HG02938 (cell line): Measurements from ENCODE around the gene NAA10.

ENCODE experiments used
- ATAC-seq: cut with Tn5 transposase; IDR thresholded peaks from one replicate; pipeline ENCODE4 v1.9.1; 2021; ENCODE audit warnings: mild to moderate bottlenecking, moderate library complexity; ENCODE audit not compliant: unreplicated experiment

The NAA10 gene

GRCh38 chrX:153911798-153912197 is 23.0 kb downstream of the NAA10 start:
- no peak for ATAC-seq

DNA sequence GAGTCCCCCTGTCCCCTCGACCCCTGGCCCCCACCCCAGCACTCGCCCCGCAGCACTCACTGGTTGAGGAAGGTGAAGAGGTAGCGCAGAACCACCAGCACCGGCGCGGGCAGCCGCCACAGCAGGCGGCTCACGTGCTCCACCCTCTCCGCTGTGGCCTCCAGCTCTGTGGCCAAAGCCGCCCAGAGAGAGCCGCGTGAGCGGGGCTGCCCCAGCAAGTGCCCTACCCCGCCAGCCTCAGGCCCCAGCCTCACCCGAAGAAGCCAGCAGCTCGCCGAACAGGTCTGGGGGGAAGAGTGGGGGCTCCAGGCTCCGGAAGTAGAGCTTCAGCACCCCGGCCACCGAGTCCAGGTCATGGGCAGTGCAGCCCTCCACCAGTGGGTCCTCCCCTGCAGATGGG is 24.4 kb downstream of the NAA10 start:
- ATAC-seq, result no peak

DNA sequence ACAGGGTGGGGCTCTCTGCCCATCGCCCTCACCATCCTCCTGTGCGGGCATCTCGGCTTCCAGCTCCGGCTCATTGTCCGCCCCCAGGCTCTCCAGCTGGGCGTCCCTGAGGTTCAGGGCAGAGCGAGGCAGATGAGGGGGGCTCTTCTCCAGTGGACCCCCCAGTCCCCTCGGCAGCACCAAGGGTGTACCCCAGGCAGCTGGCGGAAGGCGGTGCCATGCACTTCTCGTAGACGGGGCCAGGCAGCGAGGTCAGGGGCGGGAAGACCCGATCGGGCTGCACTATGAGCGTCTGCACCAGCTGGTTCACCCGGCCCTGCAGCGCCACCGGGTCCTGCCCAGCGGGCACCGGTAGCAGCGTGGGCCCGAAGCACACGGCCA is 24.9 kb downstream of the NAA10 start:
- ATAC-seq, result no peak

DNA sequence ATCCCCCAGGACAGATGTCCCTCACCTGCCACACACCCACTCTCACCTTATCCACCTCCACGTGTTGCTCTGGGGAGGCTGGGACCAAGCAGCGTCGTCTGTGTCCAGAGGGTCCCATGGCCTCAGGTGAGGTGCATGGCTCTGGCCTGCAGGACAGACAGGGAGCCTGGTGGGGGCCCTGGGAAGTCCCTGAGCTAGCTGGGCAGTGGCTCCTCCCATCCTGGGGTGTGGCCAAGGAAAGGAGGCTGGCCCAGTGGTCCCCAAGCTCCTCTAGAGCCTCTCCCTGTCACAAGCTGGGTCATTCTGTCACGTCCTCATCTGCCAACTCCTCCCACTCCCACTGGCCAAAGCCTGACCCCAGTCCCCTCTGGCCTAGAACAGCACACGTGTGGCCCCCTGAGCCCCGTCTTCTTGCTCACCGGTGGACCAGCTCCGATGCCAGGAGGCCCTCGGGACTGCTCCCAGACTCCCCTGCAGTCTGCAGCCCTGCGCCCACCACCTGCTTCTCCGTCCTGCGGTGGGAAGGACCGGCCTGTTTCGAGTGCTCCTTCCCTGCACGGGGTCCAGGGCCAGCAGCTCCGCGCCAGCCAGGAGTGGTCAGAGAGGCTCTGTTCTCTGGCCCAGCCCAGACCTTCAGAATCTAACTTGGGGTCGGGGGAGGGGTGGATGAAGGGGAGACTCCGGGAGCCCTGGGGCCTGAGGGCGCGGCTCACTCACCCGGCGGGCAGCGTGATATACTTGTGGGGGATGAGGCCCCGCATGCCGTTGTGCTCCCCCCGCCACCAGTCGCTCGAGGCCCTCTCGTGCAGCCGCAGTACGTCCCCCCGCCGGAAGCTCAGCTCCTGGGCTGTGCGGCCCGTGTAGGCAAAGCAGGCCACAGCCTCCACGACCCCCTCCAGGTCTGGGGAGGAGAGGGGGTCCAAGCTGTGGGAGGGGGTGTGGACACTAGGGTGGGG is 25.5 kb downstream of the NAA10 start:
- no peak for ATAC-seq

- ATAC-seq, result no peak
Measured at GRCh38 chrX:153908219-153908860, 26.5 kb downstream of the NAA10 start.

DNA sequence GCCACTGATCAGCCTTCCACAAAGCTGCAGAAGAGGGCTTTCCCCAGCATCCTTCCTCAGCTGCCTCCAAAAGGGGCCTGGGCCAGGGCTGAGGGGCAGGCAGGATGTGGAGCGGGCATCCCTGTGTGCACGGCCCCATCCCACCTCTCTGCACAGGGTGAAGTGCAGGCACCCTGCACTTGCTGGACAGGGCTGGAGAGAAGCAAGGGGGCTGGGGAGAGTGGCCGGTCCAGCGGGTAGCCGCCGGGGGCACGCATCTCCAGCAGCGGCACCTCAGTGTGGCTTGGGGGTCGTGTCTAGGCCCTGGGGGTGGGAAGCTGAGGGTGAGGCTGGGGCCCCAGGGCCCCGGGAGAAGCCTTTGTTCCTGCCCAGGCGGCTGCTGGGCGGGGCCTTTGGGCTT is 27.4 kb downstream of the NAA10 start:
- no peak for ATAC-seq

- ATAC-seq, result no peak
Measured at GRCh38 chrX:153906126-153906917, 28.5 kb downstream of the NAA10 start.

GRCh38 chrX:153905481-153906095 is 29.2 kb downstream of the NAA10 start:
- no peak for ATAC-seq

GRCh38 chrX:153903991-153904957 is 30.6 kb downstream of the NAA10 start, which contains the start of gene AVPR2:
Gene AVPR2, plus strand, starts transcription at chrX:153904673. Its CDS starts 473 bp downstream, at chrX:153905146.
- no peak for ATAC-seq

DNA sequence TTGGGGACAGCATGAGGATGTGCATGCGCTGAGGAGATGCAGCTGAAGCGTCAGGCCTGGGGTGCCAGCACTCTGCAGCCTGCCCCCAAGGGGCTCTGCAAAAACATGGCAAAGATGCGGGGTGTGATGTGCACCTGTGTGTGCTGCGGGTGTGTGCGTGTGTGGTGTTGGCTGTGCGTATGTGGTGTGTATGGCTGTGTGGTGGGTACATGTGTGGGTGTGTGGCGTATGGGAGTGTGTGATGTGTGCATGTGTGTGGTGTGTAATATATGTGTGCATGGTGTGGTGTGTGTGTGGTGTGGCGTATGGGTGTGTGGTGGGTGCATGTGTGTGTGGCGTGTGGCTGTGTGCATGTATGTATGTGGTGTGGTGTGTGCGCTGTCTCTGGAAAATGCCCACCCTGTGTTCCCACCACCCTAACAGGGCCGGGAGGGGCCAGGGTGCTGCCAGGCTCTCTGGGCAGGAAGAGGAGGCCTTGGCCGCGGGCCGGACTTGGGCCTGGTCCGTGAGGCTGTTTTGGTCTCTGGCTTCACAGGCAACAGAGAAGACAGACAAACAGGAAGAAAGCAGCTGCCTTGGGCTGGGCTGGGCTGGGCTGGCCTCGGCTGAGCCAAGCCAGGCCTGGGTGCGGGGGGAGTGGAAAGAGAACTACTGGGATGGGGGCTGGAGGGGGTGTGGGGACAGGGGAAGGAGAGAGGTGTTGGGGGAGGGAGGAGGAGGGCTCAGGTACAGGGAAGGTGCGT is 31.4 kb downstream of the NAA10 start:
- no peak for ATAC-seq

DNA sequence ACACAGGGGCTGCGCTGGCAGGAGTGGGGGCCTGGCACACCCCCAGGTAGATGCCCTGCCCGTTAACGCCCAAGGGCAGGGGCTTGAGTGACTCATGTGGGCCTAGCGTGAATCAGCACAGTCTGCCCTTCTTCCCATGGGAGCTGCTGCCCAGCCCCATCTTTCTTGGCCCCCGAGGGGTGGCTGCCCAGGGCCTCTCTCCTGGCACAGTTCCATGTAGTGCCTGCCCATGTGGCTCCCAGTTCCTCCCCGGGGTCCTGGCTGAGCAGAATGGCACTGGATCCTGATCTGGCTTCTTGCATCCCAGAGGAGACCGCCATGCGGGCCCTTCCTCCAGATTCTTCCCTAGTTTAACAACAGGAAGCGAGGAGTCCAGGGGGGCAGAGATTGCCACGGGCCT is 32.5 kb downstream of the NAA10 start:
- ATAC-seq, result no peak

GRCh38 chrX:153901753-153902140 is 33.1 kb downstream of the NAA10 start:
- no peak for ATAC-seq

- ATAC-seq, result peak; percentile 51
Measured at GRCh38 chrX:153900831-153901752, 33.7 kb downstream of the NAA10 start.

DNA sequence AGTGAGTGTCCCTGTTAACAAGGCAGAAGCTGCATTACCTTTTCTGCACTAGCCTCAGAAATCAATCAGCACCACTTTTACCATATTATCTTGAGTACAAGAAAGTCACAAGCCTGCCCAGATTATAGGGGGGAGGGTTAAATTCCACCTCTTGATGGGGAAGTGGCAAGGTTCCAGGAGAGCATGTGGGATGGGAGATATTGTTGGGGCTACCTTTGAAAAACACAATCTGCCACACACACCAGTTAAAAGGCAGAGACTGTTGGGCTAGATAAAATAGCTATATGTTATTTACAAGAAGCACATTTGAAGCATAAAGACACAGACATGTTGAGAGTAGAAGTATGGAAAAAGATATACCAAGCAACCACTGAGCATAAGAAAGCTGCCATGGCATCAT is 36.9 kb downstream of the NAA10 start:
- ATAC-seq, result no peak

DNA sequence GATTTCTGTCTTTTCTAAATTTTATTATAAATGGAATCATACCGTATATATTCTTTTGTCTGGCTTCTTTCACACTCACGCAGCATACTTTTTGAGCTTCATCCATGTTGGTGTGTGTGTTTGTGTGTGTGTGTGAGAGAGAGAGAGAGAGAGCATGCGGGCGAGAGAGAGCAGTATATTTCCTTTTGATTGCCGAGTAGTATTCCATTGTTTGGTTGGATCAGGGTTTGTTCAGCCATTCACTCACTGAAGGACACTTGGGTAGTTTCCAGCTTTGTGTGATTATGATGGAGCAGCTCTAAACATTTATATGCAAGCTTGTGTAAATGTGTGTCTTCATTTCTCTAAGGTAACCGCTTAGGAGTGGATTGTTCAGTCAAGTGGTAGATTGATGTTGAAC is 45.7 kb downstream of the NAA10 start:
- no peak for ATAC-seq

DNA sequence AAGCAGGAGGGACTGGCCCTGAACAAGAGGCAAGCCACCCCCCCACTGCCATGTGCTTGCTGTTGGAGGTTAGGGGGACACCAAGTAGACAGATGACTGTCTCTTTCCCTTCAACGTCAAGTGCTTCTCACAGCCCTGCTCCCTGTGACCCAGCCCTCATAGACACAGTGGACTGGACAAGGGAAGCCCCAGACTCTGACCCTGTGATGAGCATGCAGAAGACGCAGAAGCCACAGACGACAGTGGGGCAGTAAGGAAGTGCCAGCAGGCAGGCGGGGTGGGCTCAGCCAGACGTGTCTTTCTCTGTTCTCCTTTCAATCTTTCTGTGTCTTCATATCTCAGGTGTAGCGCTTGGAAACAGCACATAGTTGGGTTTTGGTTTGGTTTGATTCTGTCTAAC is 46.5 kb downstream of the NAA10 start:
- ATAC-seq, result no peak

DNA sequence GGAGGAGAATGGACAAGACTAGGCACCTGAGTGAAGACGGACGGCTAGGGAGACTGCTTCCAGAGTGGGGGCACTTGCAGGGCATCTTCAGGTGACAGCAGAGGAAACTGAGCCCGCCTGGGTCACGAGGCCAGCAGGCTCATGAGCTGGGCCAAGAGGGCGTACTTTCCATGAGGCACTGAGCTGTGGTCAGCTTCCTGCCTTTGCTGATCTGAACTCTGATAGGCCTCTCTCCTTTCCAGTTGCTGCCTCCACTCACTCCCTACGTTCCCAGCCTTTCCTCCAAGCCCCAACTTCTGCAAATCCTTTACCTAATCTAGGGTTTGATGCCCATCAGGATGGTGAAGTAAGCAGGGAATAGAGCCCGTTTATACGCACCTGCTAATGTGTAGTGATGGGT is 47.5 kb downstream of the NAA10 start:
- no peak for ATAC-seq

- no peak for ATAC-seq
Measured at GRCh38 chrX:153886915-153887314, 47.9 kb downstream of the NAA10 start.
